HEK293T (cell line): ENCODE results near the gene CEP164.

ENCODE experiments used
- CTBP1 ChIP-seq: fragments of 450-650 bp; IDR thresholded peaks from 2 replicates; pipeline ENCODE4 v1.6.1; 2016; ENCODE audit warnings: borderline replicate concordance
- TARDBP ChIP-seq: fragments of 450-650 bp; IDR thresholded peaks from 2 replicates; pipeline ENCODE4 v1.6.1; 2016

DNA sequence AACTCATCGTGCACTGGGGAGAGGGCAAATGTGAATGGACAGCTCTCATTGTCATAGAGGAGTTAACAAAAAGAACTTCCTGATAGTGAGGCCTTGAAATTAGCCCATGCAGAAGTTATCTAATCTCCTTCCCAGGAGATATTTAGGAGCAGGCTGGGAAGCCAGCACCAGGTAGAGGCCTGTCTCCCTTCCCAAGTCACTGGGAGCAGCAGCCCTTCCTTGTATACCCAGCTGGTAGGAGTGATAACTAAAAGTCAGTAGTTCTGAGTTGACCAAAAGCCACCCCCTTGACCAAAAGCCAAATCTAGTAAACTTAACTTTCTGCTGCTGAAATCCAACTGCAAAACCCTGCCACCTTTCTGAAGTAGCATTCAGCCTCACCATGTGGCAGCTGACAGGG, 37.9 kb upstream of the CEP164 start:
- TF ChIP-seq TARDBP = no peak
- TF ChIP-seq CTBP1 = no peak
